ENCODE results near the gene EFCAB5.
"Not testable (repeated sequence)": the region's sequence is repeated elsewhere in the genome, so short reads cannot be mapped to it uniquely, and the experiment has no call there.

EFCAB5 gene

DNA sequence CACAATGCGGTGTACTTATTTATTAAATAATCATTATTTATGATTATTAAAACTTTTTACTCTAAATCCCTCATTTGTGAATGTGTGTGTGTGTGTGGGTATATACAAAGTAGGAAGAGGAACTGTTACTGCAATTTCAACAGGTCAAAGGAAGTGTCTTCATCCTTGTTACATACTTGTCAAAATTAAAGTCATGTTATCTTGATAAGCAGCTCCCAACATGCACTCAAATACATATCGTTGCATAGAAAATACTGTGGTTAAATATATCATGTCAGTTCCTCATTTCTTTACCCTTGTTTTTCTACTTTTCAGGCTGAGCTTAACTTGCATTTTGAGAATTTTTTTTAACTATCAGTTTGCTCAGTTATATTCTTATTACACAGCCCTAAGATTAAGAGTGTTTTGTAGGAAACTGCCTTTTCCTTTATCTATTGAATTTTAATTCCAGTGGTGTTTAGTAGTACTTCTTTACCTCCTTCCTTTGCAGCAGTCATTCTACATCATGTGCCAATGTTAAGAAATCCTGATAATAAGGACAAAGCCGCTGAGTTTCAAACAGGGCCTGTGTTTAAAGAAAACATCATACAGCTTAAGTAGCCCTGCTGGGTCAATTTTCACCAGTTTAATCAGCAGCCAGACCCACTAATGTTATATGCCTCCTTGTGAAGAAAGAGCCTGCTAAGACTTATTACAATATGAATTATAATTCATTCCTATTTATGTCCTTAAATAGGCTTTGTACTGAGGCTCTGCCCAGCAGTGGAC lies 7.2 kb downstream of the EFCAB5 start:
- DNase-seq (ENCODE audit: extremely low read depth, insufficient read length) = no peak
- Histone ChIP-seq H3K4me3 (replicated peaks; ENCODE audit: low read depth, low read length) (no peak overlapping the region), H3K36me3 (ENCODE audit: control insufficient read depth, insufficient read depth, low read length) (no peaks in the 10 kb centered on the region), H3K27me3 (replicated peaks; ENCODE audit: control insufficient read depth, insufficient read depth, low read length) (no peaks in the 10 kb centered on the region)
- no peak for TF ChIP-seq CTCF (IDR thresholded peaks at IDR 0.05; ENCODE audit: insufficient read depth, low read length, poor library complexity, severe bottlenecking)

DNA sequence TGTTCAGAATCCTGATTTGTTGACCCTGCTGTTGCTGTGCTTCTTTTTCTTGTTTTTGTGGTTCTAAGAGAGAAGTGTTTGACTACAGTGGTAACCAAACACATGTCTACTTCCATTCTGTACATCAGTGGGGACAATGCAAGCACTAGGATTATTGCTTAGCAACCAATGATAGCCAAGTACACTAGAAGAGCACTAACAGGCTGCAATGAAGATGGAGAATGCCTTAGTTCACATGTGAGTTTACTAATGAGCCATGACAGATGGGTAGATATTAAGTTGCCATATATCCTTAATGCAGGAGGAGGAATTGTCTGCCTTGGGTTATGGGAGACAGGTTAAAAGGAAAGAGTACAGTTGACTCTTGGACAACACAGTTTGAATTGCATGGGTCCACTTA lies 8.3 kb downstream of the EFCAB5 start:
- no peak for DNase-seq (ENCODE audit: extremely low read depth, insufficient read length)
- no peak for TF ChIP-seq CTCF (IDR thresholded peaks at IDR 0.05; ENCODE audit: insufficient read depth, low read length, poor library complexity, severe bottlenecking)
- Histone ChIP-seq H3K4me3 (replicated peaks; ENCODE audit: low read depth, low read length) (no peak overlapping the region), H3K27me3 (replicated peaks; ENCODE audit: control insufficient read depth, insufficient read depth, low read length) (no peaks in the 10 kb centered on the region), H3K36me3 (ENCODE audit: control insufficient read depth, insufficient read depth, low read length) (no peaks in the 10 kb centered on the region)

- no peaks in the 10 kb centered on the region for H3K36me3 ChIP-seq (ENCODE audit: control insufficient read depth, insufficient read depth, low read length)
- peak; percentile 7 for TF ChIP-seq CTCF (IDR thresholded peaks at IDR 0.05; ENCODE audit: insufficient read depth, low read length, poor library complexity, severe bottlenecking)
- no peaks in the 10 kb centered on the region for H3K27me3 ChIP-seq (replicated peaks; ENCODE audit: control insufficient read depth, insufficient read depth, low read length)
- H3K4me3 ChIP-seq (replicated peaks; ENCODE audit: low read depth, low read length) = no peak overlapping the region
- no peak for DNase-seq (ENCODE audit: extremely low read depth, insufficient read length)
Measured at GRCh38 chr17:29954405-29954804, 13.0 kb downstream of the EFCAB5 start.

GRCh38 chr17:29956225-29956624 lies 14.8 kb downstream of the EFCAB5 start:
- TF ChIP-seq CTCF (IDR thresholded peaks at IDR 0.05; ENCODE audit: insufficient read depth, low read length, poor library complexity, severe bottlenecking) = no peak
- Histone ChIP-seq H3K4me3 (replicated peaks; ENCODE audit: low read depth, low read length) (no peak overlapping the region), H3K36me3 (ENCODE audit: control insufficient read depth, insufficient read depth, low read length) (no peaks in the 10 kb centered on the region), H3K27me3 (replicated peaks; ENCODE audit: control insufficient read depth, insufficient read depth, low read length) (no peaks in the 10 kb centered on the region)
- no peak for DNase-seq (ENCODE audit: extremely low read depth, insufficient read length)

- H3K36me3 ChIP-seq (ENCODE audit: control insufficient read depth, insufficient read depth, low read length); DNase-seq (ENCODE audit: extremely low read depth, insufficient read length); H3K27me3 ChIP-seq (replicated peaks; ENCODE audit: control insufficient read depth, insufficient read depth, low read length); H3K4me3 ChIP-seq (replicated peaks; ENCODE audit: low read depth, low read length): not testable (repeated sequence)
Measured at GRCh38 chr17:29957488-29957887, 16.1 kb downstream of the EFCAB5 start.

GRCh38 chr17:29958947-29959657 lies 17.7 kb downstream of the EFCAB5 start:
- no peak for DNase-seq (ENCODE audit: extremely low read depth, insufficient read length)
- no peaks in the 10 kb centered on the region for H3K36me3 ChIP-seq (ENCODE audit: control insufficient read depth, insufficient read depth, low read length)
- H3K27me3 ChIP-seq (replicated peaks; ENCODE audit: control insufficient read depth, insufficient read depth, low read length) = no peaks in the 10 kb centered on the region
- H3K4me3 ChIP-seq (replicated peaks; ENCODE audit: low read depth, low read length) = no peak overlapping the region
- TF ChIP-seq CTCF (IDR thresholded peaks at IDR 0.05; ENCODE audit: insufficient read depth, low read length, poor library complexity, severe bottlenecking) = no peak
